Uterus (tissue), 4 donors: ENCODE data around the gene LYZL2. TPM values are rescaled to one million over a fixed set of nuclear protein-coding genes. Genes with fewer than 3 reads are reported as not detected.
"Not testable (repeated sequence)": the region's sequence is repeated elsewhere in the genome, so short reads cannot be mapped to it uniquely, and the experiment has no call there.

Experiments used
- DNase-seq, 2 donors: peaks; one replicate each; pipeline ENCODE4 v3.0.0-alpha.2; 2019 to 2020
- H3K27ac ChIP-seq, 2 donors: fragments of 200-600 bp; sonication (generic); 1 replicate in 1 of 2; 2 replicates in 1 of 2; pipeline ENCODE4 v1.5.1; 2016 to 2018
- H3K27me3 ChIP-seq, 2 donors: fragments of 200-600 bp; sonication (generic); one replicate each; pipeline ENCODE4 v1.5.1; 2018 to 2019; ENCODE audit warnings: control low read depth in 1 of 2
- H3K36me3 ChIP-seq, 2 donors: fragments of 200-600 bp; sonication (generic); one replicate each; pipeline ENCODE4 v1.5.1; 2019; ENCODE audit warnings: control low read depth in 1 of 2
- H3K4me1 ChIP-seq, 2 donors: fragments of 200-600 bp; sonication (generic); one replicate each; pipeline ENCODE4 v1.5.1; 2018 to 2019; ENCODE audit warnings: control low read depth in 1 of 2
- H3K4me3 ChIP-seq, 2 donors: fragments of 200-600 bp; sonication (generic); 1 replicate in 1 of 2; 2 replicates in 1 of 2; pipeline ENCODE4 v1.5.1; 2018 to 2019; ENCODE audit warnings: mild to moderate bottlenecking in 1 of 2
- H3K9me3 ChIP-seq, 2 donors: fragments of 200-600 bp; sonication (generic); one replicate each; pipeline ENCODE4 v1.5.1; 2019; ENCODE audit warnings: control low read depth in 1 of 2
- CTCF ChIP-seq, 4 experiments: fragments of 200-600 bp in 2 of 4; fragments of 450-650 bp in 2 of 4; sonication (generic) in 2 of 4; IDR thresholded peaks; one replicate each; pipeline ENCODE4 v1.5.1; 2016 to 2019; ENCODE audit warnings: antibody characterized with exemption in 4 of 4, mild to moderate bottlenecking in 2 of 4, moderate library complexity in 1 of 4
- POLR2A ChIP-seq, 2 donors: fragments of 450-650 bp; IDR thresholded peaks; one replicate each; pipeline ENCODE4 v1.6.1; 2016; ENCODE audit warnings: antibody characterized with exemption in 2 of 2, mild to moderate bottlenecking in 1 of 2, moderate library complexity in 1 of 2
- intact Hi-C: fragments of 100-400 bp; cut with DNase I; formaldehyde crosslinking; loops from one replicate; pipeline ENCODE4 v1.15.1; 2023; ENCODE audit warnings: low total_unique reads
- total RNA-seq, 4 donors: library from RNA; depleted of rRNA in 3 of 4; stranded (reverse); fragments of >200 nt in 3 of 4; gene quantifications; one replicate each; pipeline versions ENCODE4 v1.1.0 to v1.2.4, GENCODE V29; 2014 to 2023
- donor health status: DM: yes; HTN: yes; CAD: no.

LYZL2 gene
- total RNA-seq, 4 donors from 2014 or later, result not detected

- no peaks in the 10 kb centered on the region for H3K27me3 ChIP-seq
- H3K4me1 ChIP-seq, result no peaks in the 10 kb centered on the region
- H3K4me3 ChIP-seq, result no peak overlapping the region
- DNase-seq, result no peak
- intact Hi-C loops, result no loop called here
- H3K27ac ChIP-seq, result no peak overlapping the region
- TF ChIP-seq CTCF (IDR thresholded peaks at IDR 0.05) (no peak), POLR2A (IDR thresholded peaks at IDR 0.05) (no peak)
- no peaks in the 10 kb centered on the region for H3K9me3 ChIP-seq
- no peaks in the 10 kb centered on the region for H3K36me3 ChIP-seq
Observed at GRCh38 chr10:30619966-30620365, 9.6 kb downstream of the LYZL2 start.

GRCh38 chr10:30617070-30617469 lies 12.5 kb downstream of the LYZL2 start:
- intact Hi-C loops, result no loop called here
- H3K36me3 ChIP-seq, result no peaks in the 10 kb centered on the region
- H3K27ac ChIP-seq, result no peak overlapping the region
- H3K4me1 ChIP-seq, result no peaks in the 10 kb centered on the region
- no peak for DNase-seq
- H3K27me3 ChIP-seq, result no peaks in the 10 kb centered on the region
- H3K9me3 ChIP-seq, result no peaks in the 10 kb centered on the region
- no peak overlapping the region for H3K4me3 ChIP-seq
- TF ChIP-seq CTCF (IDR thresholded peaks at IDR 0.05), result no peak
- TF ChIP-seq POLR2A (IDR thresholded peaks at IDR 0.05), result no peak

GRCh38 chr10:30611041-30611440 lies 18.5 kb downstream of the LYZL2 start:
- H3K36me3 ChIP-seq, H3K4me3 ChIP-seq, H3K27ac ChIP-seq, H3K27me3 ChIP-seq, DNase-seq, H3K9me3 ChIP-seq, intact Hi-C loops, H3K4me1 ChIP-seq: not testable (repeated sequence)

- no peak for DNase-seq
- H3K36me3 ChIP-seq, result no peaks in the 10 kb centered on the region
- H3K27ac ChIP-seq, result no peak overlapping the region
- H3K4me3 ChIP-seq, result no peak overlapping the region
- H3K27me3 ChIP-seq, result no peaks in the 10 kb centered on the region
- H3K4me1 ChIP-seq, result no peaks in the 10 kb centered on the region
- no peaks in the 10 kb centered on the region for H3K9me3 ChIP-seq
- no peak for TF ChIP-seq POLR2A (IDR thresholded peaks at IDR 0.05)
- no peak for TF ChIP-seq CTCF (IDR thresholded peaks at IDR 0.05)
- intact Hi-C loops, result no loop called here
Observed at GRCh38 chr10:30607814-30608213, 21.7 kb downstream of the LYZL2 start.

- Histone ChIP-seq H3K9me3 (no peaks in the 10 kb centered on the region), H3K4me1 (no peaks in the 10 kb centered on the region), H3K4me3 (no peak overlapping the region), H3K36me3 (no peaks in the 10 kb centered on the region), H3K27me3 (no peaks in the 10 kb centered on the region), H3K27ac (no peak overlapping the region)
- intact Hi-C loops, result no loop called here
- no peak for TF ChIP-seq CTCF (IDR thresholded peaks at IDR 0.05)
- no peak for DNase-seq
Observed at GRCh38 chr10:30606313-30606712, 23.2 kb downstream of the LYZL2 start.

GRCh38 chr10:30605341-30606121 lies 24.0 kb downstream of the LYZL2 start:
- H3K4me1 ChIP-seq, DNase-seq, H3K9me3 ChIP-seq, H3K27ac ChIP-seq, H3K27me3 ChIP-seq, H3K36me3 ChIP-seq, H3K4me3 ChIP-seq, intact Hi-C loops: not testable (repeated sequence)
